ENCODE data around the gene C1orf116. TPM values are rescaled to one million over a fixed set of nuclear protein-coding genes. Genes with fewer than 3 reads are reported as not detected.

Gene C1orf116
- polyA plus RNA-seq, 1 of the 3 experiments (the other 2 are of a cell fraction): 0.02 TPM

- no peaks in the 10 kb centered on the region for H4K20me1 ChIP-seq (ENCODE audit: insufficient read depth)
- H2AFZ ChIP-seq (ENCODE audit: low read depth): no peak overlapping the region; the same call in 1 of the 2 replicates
- no peaks in the 10 kb centered on the region for H3F3A ChIP-seq (replicated peaks; ENCODE audit: insufficient read depth)
- ChIA-PET POLR2A (no interaction called here), CTCF (interaction anchor here (1.0 kb wide), 1 partner anchor 39 kb away, joined by 3 read pairs; no protein-coding TSS in a partner anchor)
- H3K79me2 ChIP-seq (ENCODE audit: insufficient read depth): peaks cover 2% of the 10 kb centered on the region; the same call in 1 of the 2 replicates
- no peak overlapping the region for H3K4me2 ChIP-seq
- no peaks in the 10 kb centered on the region for H3K9me3 ChIP-seq
- WGBS (ENCODE audit: low lambda C conversion rate): 76% methylated on average over 4 of the region's 4 CpGs
- peaks cover 6 to 7% of the 10 kb centered on the region in 2 experiments for H3K36me3 ChIP-seq (replicated peaks in 1 of 2; ENCODE audit: control insufficient read depth in 1 of 2, insufficient read depth in 2 of 2, low read length in 1 of 2)
- no peak for DNase-seq
- H3K9me2 ChIP-seq: no peaks in the 10 kb centered on the region
- TF ChIP-seq GABPA (IDR thresholded peaks at IDR 0.05; ENCODE audit: low read depth) (no peak), JUND (IDR thresholded peaks at IDR 0.05) (no peak), IRF3 (IDR thresholded peaks at IDR 0.05; ENCODE audit: low read depth, low read length) (no peak), NRF1 (IDR thresholded peaks at IDR 0.05; ENCODE audit: low read depth, low read length) (no peak), USF1 (IDR thresholded peaks at IDR 0.05; ENCODE audit: borderline replicate concordance, low read depth) (no peak), FOXJ3 (CRISPR knock-in tag; IDR thresholded peaks at IDR 0.05) (no peak), MXI1 (IDR thresholded peaks at IDR 0.05; ENCODE audit: low read depth, low read length) (no peak), GATA2 (CRISPR knock-in tag; IDR thresholded peaks at IDR 0.05) (no peak), SIN3A (IDR thresholded peaks at IDR 0.05; ENCODE audit: borderline replicate concordance, low read depth, low read length) (no peak), USF2 (IDR thresholded peaks at IDR 0.05; ENCODE audit: borderline replicate concordance, low read depth, low read length) (no peak), MAX (IDR thresholded peaks at IDR 0.05; ENCODE audit: low read depth) (no peak), POLR2AphosphoS5 (IDR thresholded peaks at IDR 0.05; ENCODE audit: low read depth, low read length) (no peak), PBX3 (IDR thresholded peaks at IDR 0.05) (no peak), MEF2A (IDR thresholded peaks at IDR 0.05; ENCODE audit: borderline replicate concordance, low read depth) (no peak), EZH2phosphoT487 (IDR thresholded peaks at IDR 0.05; ENCODE audit: borderline replicate concordance, low read depth) (no peak), RCOR1 (IDR thresholded peaks at IDR 0.05; ENCODE audit: low read length) (no peak), RAD21 (IDR thresholded peaks at IDR 0.05; ENCODE audit: low read length) (no peak)
- H3K4me1 ChIP-seq (ENCODE audit: control insufficient read depth in 1 of 2, insufficient read depth in 2 of 2, low read depth in 1 of 2, low read length in 1 of 2): no peaks in the 10 kb centered on the region; a peak in 1 of 4 replicates
- peak overlapping the region; percentile 8 to 68; a peak in 1 of 4 replicates for H3K27ac ChIP-seq (ENCODE audit: low read depth in 2 of 2, low read length in 1 of 2)
- no peaks in the 10 kb centered on the region for H3K27me3 ChIP-seq (ENCODE audit: insufficient read depth)
- no peak overlapping the region for H3K9ac ChIP-seq
- no peak overlapping the region for H3K4me3 ChIP-seq (ENCODE audit: low read depth in 2 of 2, low read length in 1 of 2)
Measured at GRCh38 chr1:207039380-207040180, 7.0 kb upstream of the C1orf116 start.

Measured in SK-N-SH (cell line).